Smooth muscle cell (in vitro differentiated cells): ENCODE measurements around the gene INTS6. TPM values are rescaled to one million over a fixed set of nuclear protein-coding genes. Genes with fewer than 3 reads are reported as not detected.

Source experiments
- DNase-seq: peaks from one replicate; lab custom pipeline; 2025; ENCODE audit not compliant: unreplicated experiment; lab: John Stamatoyannopoulos, UW
- H2AFZ ChIP-seq: fragments of 200-600 bp; sonication (generic); 2 replicates; pipeline ENCODE4 v1.6.0; 2016; ENCODE audit warnings: antibody characterized with exemption, low read depth, mild to moderate bottlenecking
- H3F3A ChIP-seq: fragments of 200-600 bp; sonication (generic); 2 replicates; pipeline ENCODE4 v1.6.0; 2017; ENCODE audit warnings: antibody characterized with exemption, low read depth
- H3K27ac ChIP-seq: fragments of 200-600 bp; sonication (generic); 2 replicates; pipeline ENCODE4 v1.5.1; 2016; ENCODE audit warnings: low read depth, mild to moderate bottlenecking
- H3K27me3 ChIP-seq: fragments of 200-600 bp; sonication (generic); 2 replicates; pipeline ENCODE4 v1.6.1; 2016; ENCODE audit warnings: low read depth, mild to moderate bottlenecking
- H3K36me3 ChIP-seq: fragments of 200-600 bp; sonication (generic); 2 replicates; pipeline ENCODE4 v1.5.1; 2016; ENCODE audit warnings: low read depth
- H3K4me1 ChIP-seq: fragments of 200-600 bp; sonication (generic); 2 replicates; pipeline ENCODE4 v1.5.1; 2016; ENCODE audit warnings: low read depth
- H3K4me2 ChIP-seq: fragments of 200-600 bp; sonication (generic); 2 replicates; pipeline ENCODE4 v1.6.0; 2016; ENCODE audit warnings: mild to moderate bottlenecking
- H3K4me3 ChIP-seq: fragments of 200-600 bp; sonication (generic); 2 replicates; pipeline ENCODE4 v1.5.1; 2016; ENCODE audit warnings: mild to moderate bottlenecking
- H3K79me2 ChIP-seq: fragments of 200-600 bp; sonication (generic); 2 replicates; pipeline ENCODE4 v1.6.0; 2016; ENCODE audit warnings: low read depth, mild to moderate bottlenecking
- H3K9ac ChIP-seq: fragments of 200-600 bp; sonication (generic); 2 replicates; pipeline ENCODE4 v1.6.0; 2016; ENCODE audit warnings: low read depth
- H3K9me3 ChIP-seq: fragments of 200-600 bp; sonication (generic); replicated peaks from 2 replicates; pipeline ENCODE4 v1.5.1; 2016; ENCODE audit warnings: low read depth
- H4K20me1 ChIP-seq: fragments of 200-600 bp; sonication (generic); 2 replicates; pipeline ENCODE4 v1.6.0; 2016; ENCODE audit warnings: low read depth
- WGBS: methylation state at CpG from one replicate; pipeline ENCODE4 v1.1.7; 2016; ENCODE audit warnings: low lambda C conversion rate; 5-methylcytosine and 5-hydroxymethylcytosine counted together
- polyA plus RNA-seq: library from polyadenylated mRNA; unstranded; fragments of >200 nt; fragmentation: Nextera tagmentation; extraction: Ambion mirVana; gene quantifications from 2 replicates; pipeline ENCODE4 v1.2.1, GENCODE V29; 2016
- total RNA-seq: library from RNA; depleted of rRNA; stranded (reverse); fragments of >200 nt; gene quantifications from 2 replicates; pipeline ENCODE4 v1.2.3, GENCODE V29; 2014
- TF ChIP-seq, protein P1 (sequence below): fragments of 200-600 bp; sonication (generic); IDR thresholded peaks from 2 replicates; pipeline ENCODE4 v1.5.1; 2017; ENCODE audit warnings: borderline replicate concordance, mild to moderate bottlenecking, antibody characterized with exemption; ENCODE audit not compliant: insufficient read depth, poor library complexity, severe bottlenecking

INTS6 gene
- total and polyA plus RNA-seq, 2 experiments from 2014 or later: 22.5 to 51.6 TPM

DNA sequence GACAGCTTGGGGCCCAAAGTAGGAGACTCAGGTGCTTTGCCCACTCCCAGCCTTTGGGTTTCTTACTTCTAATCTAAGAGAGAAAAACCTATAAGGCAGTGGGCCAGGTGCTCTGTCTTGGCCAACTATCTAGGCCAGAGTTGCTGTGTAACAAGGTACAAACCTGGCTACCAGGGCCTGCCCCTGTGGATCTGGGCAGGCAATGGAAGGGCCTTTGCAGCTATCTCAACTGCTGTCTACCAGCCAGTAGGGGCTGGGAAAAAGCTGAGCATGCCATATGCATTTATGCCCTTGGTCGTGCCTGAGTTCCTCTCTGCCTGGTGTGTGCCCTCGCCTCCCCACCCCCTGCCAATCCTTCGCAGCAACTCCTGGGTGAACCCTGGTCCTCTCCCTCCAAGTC is 130.0 kb downstream of the INTS6 start:
- Histone ChIP-seq H3K27me3 (no peaks in the 10 kb centered on the region), H3K36me3 (no peaks in the 10 kb centered on the region), H2AFZ (no peak overlapping the region), H3K4me1 (no peaks in the 10 kb centered on the region), H3K4me3 (no peak overlapping the region), H3K4me2 (no peak overlapping the region), H3K79me2 (no peaks in the 10 kb centered on the region), H4K20me1 (no peaks in the 10 kb centered on the region), H3K9ac (no peak overlapping the region), H3K27ac (no peak overlapping the region), H3F3A (no peaks in the 10 kb centered on the region), H3K9me3 (no peaks in the 10 kb centered on the region)
- 100% methylated on average over 2 of the region's 3 CpGs for WGBS
- TF ChIP-seq, protein P1, sequence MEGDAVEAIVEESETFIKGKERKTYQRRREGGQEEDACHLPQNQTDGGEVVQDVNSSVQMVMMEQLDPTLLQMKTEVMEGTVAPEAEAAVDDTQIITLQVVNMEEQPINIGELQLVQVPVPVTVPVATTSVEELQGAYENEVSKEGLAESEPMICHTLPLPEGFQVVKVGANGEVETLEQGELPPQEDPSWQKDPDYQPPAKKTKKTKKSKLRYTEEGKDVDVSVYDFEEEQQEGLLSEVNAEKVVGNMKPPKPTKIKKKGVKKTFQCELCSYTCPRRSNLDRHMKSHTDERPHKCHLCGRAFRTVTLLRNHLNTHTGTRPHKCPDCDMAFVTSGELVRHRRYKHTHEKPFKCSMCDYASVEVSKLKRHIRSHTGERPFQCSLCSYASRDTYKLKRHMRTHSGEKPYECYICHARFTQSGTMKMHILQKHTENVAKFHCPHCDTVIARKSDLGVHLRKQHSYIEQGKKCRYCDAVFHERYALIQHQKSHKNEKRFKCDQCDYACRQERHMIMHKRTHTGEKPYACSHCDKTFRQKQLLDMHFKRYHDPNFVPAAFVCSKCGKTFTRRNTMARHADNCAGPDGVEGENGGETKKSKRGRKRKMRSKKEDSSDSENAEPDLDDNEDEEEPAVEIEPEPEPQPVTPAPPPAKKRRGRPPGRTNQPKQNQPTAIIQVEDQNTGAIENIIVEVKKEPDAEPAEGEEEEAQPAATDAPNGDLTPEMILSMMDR: no peak
- DNase-seq: no peak

DNA sequence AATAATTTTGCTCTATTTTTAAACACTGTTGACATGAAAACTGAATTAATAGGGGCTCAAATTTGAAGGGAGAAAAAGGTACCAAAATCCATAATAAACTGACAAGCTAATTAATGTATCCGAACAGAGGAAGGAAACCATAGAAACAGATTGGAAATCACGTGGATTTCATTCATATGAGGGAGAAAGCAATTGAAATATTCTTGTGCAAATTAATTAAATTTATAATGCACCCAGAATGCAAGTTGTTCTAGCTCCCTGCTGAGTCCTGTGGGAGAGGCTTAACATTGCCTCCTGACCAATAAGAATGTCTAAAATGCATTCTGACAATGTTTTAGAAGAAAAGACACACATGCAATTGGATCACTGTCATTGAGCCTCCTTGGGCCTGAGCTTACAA is 131.0 kb downstream of the INTS6 start:
- H3K9ac ChIP-seq: no peak overlapping the region
- no peaks in the 10 kb centered on the region for H4K20me1 ChIP-seq
- WGBS: 86% methylated on average over 2 of the region's 2 CpGs
- H3K36me3 ChIP-seq: no peaks in the 10 kb centered on the region
- no peak for DNase-seq
- no peak overlapping the region for H2AFZ ChIP-seq
- no peak overlapping the region for H3K4me2 ChIP-seq
- TF ChIP-seq, protein P1: no peak
- H3K4me1 ChIP-seq: no peaks in the 10 kb centered on the region
- no peaks in the 10 kb centered on the region for H3K79me2 ChIP-seq
- no peaks in the 10 kb centered on the region for H3F3A ChIP-seq
- H3K9me3 ChIP-seq: no peaks in the 10 kb centered on the region
- H3K4me3 ChIP-seq: no peak overlapping the region
- H3K27me3 ChIP-seq: no peaks in the 10 kb centered on the region
- no peak overlapping the region for H3K27ac ChIP-seq

DNA sequence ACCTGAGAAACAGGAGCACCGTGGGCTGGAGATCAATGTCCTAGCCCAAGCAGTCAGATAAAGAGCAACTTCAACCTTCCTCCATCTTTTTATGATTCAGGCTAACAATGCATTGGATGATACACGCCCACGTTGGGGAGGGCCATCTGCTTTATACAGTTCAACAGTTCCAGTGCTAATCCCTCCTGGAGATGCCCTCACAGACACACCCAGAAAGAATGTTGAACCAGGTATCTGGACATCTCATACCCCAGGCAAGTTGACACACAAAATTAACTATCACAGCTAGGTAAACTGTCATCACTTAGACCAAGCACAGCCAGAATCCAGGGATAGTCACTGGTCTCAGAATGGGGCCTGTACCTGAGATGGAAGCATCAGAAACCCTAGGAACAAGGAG is 134.0 kb downstream of the INTS6 start:
- no peaks in the 10 kb centered on the region for H4K20me1 ChIP-seq
- peaks cover 8% of the 10 kb centered on the region for H3K4me1 ChIP-seq

DNA sequence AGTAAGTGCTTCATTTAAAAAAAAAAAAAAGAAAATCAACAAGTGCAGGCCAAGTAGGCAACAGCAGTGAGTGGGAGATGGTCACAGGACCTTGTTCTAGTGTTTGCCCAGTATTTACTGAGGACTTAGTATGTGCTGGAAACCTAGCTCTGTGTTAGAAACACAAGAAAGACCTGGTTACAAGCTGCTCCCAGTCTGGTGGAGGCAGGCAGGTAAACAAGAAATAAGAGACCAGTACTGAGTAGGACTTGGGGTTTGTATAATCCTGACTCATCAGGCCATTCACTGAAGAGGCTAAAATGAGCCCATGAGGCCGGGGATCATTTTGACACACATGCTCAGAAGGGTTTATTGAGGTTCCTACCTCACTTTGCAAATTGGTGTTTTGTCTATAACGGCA is 134.8 kb downstream of the INTS6 start:
- no peak overlapping the region for H2AFZ ChIP-seq
- no peaks in the 10 kb centered on the region for H3K36me3 ChIP-seq
- H3K4me1 ChIP-seq: peaks cover 15% of the 10 kb centered on the region
- WGBS: 84% methylated on average over 2 of the region's 2 CpGs
- no peaks in the 10 kb centered on the region for H3K9me3 ChIP-seq
- H3K4me3 ChIP-seq: no peak overlapping the region
- H3K27ac ChIP-seq: no peak overlapping the region
- H3K79me2 ChIP-seq: no peaks in the 10 kb centered on the region
- no peaks in the 10 kb centered on the region for H4K20me1 ChIP-seq
- DNase-seq: no peak
- H3K9ac ChIP-seq: no peak overlapping the region
- H3F3A ChIP-seq: no peaks in the 10 kb centered on the region
- H3K4me2 ChIP-seq: no peak overlapping the region
- TF ChIP-seq, protein P1: no peak
- H3K27me3 ChIP-seq: no peaks in the 10 kb centered on the region

More for the DNA sequence above, 134.0 kb downstream of the INTS6 start:
- H3K36me3 ChIP-seq: no peaks in the 10 kb centered on the region
- no peaks in the 10 kb centered on the region for H3K27me3 ChIP-seq
- H3K9ac ChIP-seq: no peak overlapping the region
- no peak overlapping the region for H3K4me2 ChIP-seq
- no peaks in the 10 kb centered on the region for H3K9me3 ChIP-seq
- TF ChIP-seq, protein P1: no peak
- WGBS: 92% methylated on average over 3 of the region's 3 CpGs
- H3F3A ChIP-seq: no peaks in the 10 kb centered on the region
- no peaks in the 10 kb centered on the region for H3K79me2 ChIP-seq
- H3K4me3 ChIP-seq: no peak overlapping the region
- DNase-seq: no peak
- no peak overlapping the region for H2AFZ ChIP-seq
- H3K27ac ChIP-seq: no peak overlapping the region
